Cardiac septum (tissue), 1 donor: Measurements from ENCODE around the gene SPAG16. TPM values are rescaled to one million over a fixed set of nuclear protein-coding genes. Genes with fewer than 3 reads are reported as not detected.

Experiments used
- DNase-seq: peaks from one replicate; pipeline ENCODE4 v3.0.0-alpha.2; 2020; ENCODE audit warnings: low spot score
- intact Hi-C: fragments of 100-400 bp; cut with DNase I; formaldehyde crosslinking; loops from one replicate; pipeline ENCODE4 v1.14.0; 2022
- total RNA-seq: library from RNA; stranded (reverse); fragmentation: NEBNext Ultra II Directional; extraction: Animal tissue kit (Norgen Biotek cat#: 25700); gene quantifications from one replicate; pipeline ENCODE4 v1.2.1, GENCODE V29; 2021
- donor health status: DM: no; HTN: no; CAD: no.

SPAG16 gene
- total RNA-seq, 1 donor from 2014 or later, result 22.8 TPM

DNA sequence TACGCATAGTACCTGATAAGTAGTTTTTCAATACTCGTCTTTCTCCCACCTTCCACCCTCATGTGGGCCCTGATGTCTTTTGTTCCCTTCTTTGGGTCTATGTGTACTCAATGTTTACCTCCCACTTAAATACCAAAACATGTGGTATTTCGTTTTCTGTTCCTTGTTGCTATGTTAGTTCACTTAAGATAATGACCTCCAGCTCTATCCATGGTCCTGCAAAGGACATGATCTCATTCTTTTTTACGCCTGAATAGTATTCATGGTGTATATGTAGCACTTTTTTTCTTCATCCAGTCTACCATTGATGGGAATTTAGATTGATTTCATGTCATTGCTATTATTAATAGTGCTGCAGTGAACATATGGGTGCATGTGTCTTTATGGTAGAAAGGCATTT, 816.2 kb downstream of the SPAG16 start:
- DNase-seq, result no peak
- intact Hi-C loops, result no loop called here

GRCh38 chr2:214103276-214104001, 819.2 kb downstream of the SPAG16 start:
- DNase-seq, result no peak

DNA sequence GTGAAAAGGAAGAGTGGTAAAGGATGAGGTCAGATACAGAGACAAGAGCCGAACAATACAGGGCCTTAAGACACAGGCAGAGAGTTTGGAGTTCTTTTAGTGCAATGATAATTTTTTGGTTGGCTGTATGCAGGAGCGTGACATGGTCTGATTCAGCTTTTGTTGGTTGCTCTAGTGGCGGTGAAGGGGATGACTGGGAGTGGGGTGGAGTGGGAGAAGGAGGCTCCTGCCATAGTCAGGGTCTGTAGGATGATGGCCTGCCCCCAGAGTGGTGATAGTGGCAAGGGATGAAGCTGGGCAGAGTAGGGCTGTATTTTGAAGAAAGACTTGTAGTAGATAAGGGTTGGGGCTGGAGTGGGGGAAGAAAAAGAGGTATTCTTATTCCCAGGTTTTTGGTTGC, 820.0 kb downstream of the SPAG16 start:
- DNase-seq, result no peak
- intact Hi-C loops, result no loop called here

More at GRCh38 chr2:214103276-214104001, 819.2 kb downstream of the SPAG16 start:
- intact Hi-C loops, result no loop called here

GRCh38 chr2:214104967-214105366, 820.7 kb downstream of the SPAG16 start:
- no peak for DNase-seq
- intact Hi-C loops, result no loop called here

DNA sequence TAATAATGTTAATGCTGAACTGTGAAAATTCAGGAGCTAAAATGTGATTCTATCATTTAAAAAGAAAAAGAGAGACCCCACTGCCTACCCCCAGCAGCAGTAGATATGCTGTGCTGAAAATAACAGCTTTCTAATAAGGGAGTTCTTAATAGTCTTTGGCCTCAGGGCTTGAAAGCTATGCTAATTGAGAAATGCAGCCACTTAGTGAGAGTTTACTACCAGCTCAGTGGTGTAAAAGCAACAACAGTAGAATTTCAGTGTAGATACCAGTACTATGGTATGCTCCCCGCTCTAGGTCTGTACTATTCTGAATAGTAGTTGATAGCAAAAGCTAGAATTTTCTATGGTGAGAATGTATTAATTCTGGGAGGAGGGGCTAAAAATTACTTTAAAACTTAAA, 823.5 kb downstream of the SPAG16 start:
- DNase-seq, result no peak
- intact Hi-C loops, result no loop called here

DNA sequence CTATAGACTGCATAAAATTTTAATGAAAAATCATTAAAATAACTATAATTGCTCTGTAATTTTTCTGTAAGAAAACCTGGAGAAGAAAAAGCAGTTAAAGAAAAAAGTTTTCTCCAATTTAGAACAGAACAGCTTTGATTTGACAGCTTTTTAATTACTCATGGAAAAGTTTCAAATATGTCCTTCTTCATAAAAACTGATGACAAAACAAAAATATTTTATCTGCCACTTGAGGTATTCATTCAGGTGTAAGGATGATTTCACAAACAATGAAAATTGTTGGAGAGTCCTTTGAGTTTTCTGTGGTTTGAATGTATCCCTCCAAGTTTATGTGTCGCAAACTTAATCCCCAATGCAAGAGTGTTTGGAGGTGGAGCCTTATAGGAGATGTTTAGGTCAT, 824.3 kb downstream of the SPAG16 start:
- DNase-seq, result no peak
- intact Hi-C loops, result no loop called here

GRCh38 chr2:214117054-214117453, 832.8 kb downstream of the SPAG16 start:
- intact Hi-C loops, result no loop called here
- DNase-seq, result no peak

DNA sequence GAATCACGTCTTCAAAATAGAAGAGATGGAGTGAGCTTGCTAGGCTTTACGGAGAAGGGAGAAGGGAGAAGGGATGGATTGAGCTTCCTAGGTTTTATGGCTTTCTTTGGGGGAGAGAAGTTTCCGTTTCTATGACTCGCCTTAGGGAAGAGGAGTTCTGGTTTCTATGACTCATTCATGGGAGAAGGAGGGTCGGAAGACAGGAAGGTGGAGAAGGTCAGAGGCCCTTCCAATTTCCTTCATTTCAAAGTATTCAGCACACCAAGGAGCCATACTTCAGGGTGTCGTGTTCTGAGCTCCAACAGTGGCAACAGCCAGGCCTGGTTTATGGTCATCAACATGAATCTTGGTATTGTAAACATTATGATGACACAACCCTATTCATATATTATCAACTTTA, 841.9 kb downstream of the SPAG16 start:
- DNase-seq, result no peak
- intact Hi-C loops, result no loop called here

DNA sequence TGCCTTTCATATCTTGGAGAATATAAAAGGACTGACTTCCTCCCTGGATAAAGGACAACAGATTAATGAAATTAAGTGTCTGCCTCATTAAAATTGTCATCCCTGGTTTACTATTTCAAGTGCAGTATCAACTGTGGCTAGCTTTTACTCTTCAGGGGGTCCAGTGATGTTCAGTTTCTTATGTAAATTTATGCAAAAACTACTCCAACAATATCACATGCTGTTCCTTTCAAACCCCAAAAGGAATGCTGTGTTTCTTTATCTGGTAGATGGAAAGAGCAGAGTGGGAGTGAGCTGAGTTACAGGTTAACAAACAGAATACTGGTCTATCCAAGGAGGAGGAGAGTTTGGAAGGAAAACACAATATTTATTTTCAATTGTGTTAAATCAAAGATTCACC, 842.9 kb downstream of the SPAG16 start:
- intact Hi-C loops, result no loop called here
- no peak for DNase-seq

GRCh38 chr2:214127571-214127970, 843.3 kb downstream of the SPAG16 start:
- intact Hi-C loops, result no loop called here
- DNase-seq, result no peak

DNA sequence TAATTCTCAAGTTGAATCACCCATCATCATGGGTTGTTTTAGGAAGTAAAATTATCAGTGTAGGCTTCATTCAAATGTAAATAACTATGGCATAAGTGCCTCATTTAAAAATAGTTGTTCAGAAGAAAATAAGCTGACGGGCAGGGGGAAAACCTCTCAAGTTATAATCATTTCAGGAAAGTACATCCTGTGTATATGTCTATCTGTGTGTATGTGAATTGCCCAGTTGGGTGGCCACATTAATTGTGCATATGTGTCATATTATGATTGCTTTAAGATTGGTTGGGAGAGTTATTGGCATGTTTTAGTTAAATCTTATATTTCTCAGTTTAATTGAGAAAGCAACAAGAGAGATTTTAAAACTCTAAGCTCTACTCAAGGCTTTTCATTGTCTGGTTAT, 843.8 kb downstream of the SPAG16 start:
- intact Hi-C loops, result no loop called here
- no peak for DNase-seq

GRCh38 chr2:214130114-214130513, 845.9 kb downstream of the SPAG16 start:
- intact Hi-C loops, result no loop called here

DNA sequence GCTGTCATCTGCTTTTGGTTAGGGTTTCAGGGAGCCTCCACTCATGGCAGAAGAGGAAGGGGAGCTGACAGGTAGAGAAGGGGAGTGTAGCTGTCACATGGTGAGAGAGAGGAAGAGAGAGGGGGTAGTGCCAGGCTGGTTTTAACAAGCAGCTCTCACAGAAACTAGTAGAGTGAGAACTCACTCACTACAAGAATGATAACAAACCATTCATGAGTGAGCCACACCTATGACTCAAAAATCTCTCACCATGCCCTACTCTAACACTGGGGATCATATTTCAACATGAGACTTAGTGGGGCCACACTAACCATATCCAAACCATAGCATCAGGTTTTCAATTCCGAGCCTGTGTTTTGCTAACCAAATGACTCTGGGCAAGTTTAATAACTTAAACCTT, 851.7 kb downstream of the SPAG16 start:
- intact Hi-C loops, result no loop called here

More at GRCh38 chr2:214130114-214130513, 845.9 kb downstream of the SPAG16 start:
- DNase-seq, result no peak

DNA sequence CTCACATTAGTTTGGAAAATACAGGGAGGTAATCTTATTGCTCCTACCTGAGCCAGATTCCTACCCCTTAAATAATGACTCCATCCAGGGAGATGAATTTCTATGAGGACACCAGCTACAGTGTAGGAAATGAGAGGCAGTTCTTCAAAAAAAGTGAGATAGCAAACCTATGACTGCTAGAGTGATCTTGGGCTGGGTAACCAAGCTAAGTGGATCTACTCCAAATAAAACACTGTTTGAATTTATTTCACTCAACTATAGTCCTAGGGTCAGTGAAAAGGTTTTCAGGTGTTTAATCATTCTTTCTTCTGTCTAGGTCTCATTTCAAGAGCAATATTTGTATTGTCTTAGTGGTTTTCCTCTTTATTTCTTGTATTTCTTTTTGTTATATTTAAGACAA, 854.5 kb downstream of the SPAG16 start:
- no peak for DNase-seq
- intact Hi-C loops, result no loop called here

More for the DNA sequence above, 851.7 kb downstream of the SPAG16 start:
- no peak for DNase-seq

DNA sequence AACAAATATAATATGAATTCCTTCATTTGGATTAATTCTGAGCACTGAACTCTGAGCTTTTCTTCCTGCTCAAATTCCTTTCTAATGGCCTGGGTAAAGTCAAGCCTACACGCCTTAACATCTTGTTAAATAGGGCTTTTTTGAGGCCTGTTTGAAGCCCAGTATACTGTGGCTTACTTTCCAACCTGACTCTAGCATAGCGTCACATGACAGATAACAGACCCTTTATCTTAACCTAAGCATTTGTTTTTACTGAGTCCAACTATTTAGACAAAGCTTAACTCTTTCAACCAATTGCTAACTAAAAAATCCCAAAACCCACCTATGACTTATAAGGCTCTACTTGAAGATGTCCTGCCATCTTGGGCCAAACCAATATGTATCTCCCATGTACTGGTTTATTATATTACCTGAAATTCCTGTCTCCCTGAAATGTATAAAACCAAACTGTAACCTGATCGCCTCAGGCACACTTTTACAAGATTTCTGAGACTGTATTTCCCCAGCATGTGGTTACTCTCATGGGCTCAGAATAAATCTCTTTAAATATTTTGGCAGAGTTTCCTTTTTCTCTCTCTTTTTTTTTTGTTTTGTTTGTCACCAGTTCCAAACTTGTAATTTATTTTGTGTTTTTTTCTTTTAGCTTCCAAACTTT, 855.5 kb downstream of the SPAG16 start:
- no peak for DNase-seq
- intact Hi-C loops, result no loop called here

- no peak for DNase-seq
- intact Hi-C loops, result no loop called here
Measured at GRCh38 chr2:214156971-214157370, 872.7 kb downstream of the SPAG16 start.

DNA sequence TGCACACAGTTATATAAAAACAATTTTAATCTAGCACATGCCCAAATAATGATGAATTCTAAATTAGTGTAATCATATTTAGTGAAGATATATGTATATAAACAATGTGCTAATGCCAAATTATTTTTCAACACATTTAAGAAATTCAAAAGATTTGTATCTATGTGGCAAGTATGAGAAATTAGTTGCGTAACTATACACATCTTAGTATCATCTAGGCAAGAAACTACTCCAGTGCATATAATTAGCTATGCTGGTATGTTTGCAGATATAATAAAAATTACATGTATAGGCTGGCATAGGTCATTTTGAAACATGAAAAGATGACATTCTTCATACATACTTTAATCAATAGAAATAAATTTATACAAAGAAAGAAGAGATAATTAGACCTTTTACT, 874.6 kb downstream of the SPAG16 start:
- intact Hi-C loops, result no loop called here
- DNase-seq, result no peak

- intact Hi-C loops, result no loop called here
Measured at GRCh38 chr2:214169281-214169680, 885.0 kb downstream of the SPAG16 start.

DNA sequence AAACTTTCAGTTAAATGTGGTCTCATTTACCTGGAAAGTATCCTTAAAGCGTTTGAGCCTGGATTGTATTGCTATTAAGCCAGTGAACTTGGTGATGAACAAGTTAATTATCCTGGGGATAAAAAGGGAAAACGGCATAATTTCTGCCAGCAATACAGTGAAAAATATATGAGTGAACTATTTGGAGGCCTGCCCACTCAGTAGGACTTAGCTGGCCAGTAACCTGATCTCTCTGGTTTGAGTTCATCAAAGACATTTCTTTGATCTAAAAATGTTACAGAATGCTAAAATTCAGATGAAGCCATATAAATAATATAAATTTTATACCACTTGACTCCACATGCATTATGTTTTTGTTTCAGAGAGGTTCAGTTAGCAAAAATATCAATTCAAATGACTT, 885.5 kb downstream of the SPAG16 start:
- intact Hi-C loops, result no loop called here
- no peak for DNase-seq

More at GRCh38 chr2:214169281-214169680, 885.0 kb downstream of the SPAG16 start:
- DNase-seq, result no peak

DNA sequence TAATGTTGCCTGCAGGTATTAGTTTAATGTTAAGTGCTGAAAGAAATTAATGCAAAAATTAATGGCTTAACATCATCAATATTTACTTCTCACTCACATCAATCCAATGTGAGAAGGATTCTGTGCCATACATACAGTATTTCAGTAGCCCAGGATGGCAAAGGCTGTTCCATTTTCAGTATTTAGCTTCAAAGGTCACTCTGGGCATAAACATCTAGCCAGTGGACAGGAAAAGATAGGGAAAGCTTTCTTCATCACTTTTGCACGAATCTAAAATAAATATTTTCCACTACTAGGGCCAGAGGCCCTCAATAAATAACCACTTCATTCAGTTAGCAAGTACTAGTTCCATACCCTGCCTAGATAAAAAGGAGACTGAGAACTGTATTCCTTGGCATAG, 890.3 kb downstream of the SPAG16 start:
- DNase-seq, result no peak
- intact Hi-C loops, result no loop called here

- DNase-seq, result no peak
- intact Hi-C loops, result no loop called here
Measured at GRCh38 chr2:214180071-214180470, 895.8 kb downstream of the SPAG16 start.
